ENCODE data around the gene RBP3. TPM values are rescaled to one million over a fixed set of nuclear protein-coding genes. Genes with fewer than 3 reads are reported as not detected.

The RBP3 gene
- total and polyA plus RNA-seq, 2 of the 4 experiments (the other 2 are of a cell fraction) = not detected

GRCh38 chr10:47378606-47379444 is 30.7 kb downstream of the RBP3 start:
- BruUV-seq (replicated peaks) = no TSS peak
- DNase-seq = no peak
- Histone ChIP-seq H3K18ac (ENCODE audit: low read depth, low read length) (no peak overlapping the region), H3K4me2 (ENCODE audit: low read depth, low read length) (no peak overlapping the region), H4K8ac (ENCODE audit: low read depth in 2 of 2, low read length in 2 of 2) (no peak overlapping the region), H3K23ac (ENCODE audit: low read depth, low read length) (no peak overlapping the region), H2AFZ (replicated peaks; ENCODE audit: low read length, poor library complexity) (no peak overlapping the region), H3K4ac (ENCODE audit: low read depth, low read length) (no peak overlapping the region), H3K4me3 (ENCODE audit: insufficient read depth, low read depth, low read length) (no peak overlapping the region), H2AK5ac (ENCODE audit: low read depth, low read length) (no peak overlapping the region), H3K79me1 (ENCODE audit: low read depth in 1 of 2, low read length in 2 of 2) (no peaks in the 10 kb centered on the region), H2AK9ac (replicated peaks; ENCODE audit: low read depth, low read length, poor library complexity) (no peak overlapping the region), H3K9ac (ENCODE audit: low read depth, low read length) (no peak overlapping the region), H2BK15ac (ENCODE audit: low read depth, low read length) (no peak overlapping the region), H4K20me1 (ENCODE audit: insufficient read depth, low read length) (no peaks in the 10 kb centered on the region), H3K14ac (replicated peaks; ENCODE audit: low read depth, low read length) (no peak overlapping the region), H3K9me1 (ENCODE audit: insufficient read depth, low read length) (no peaks in the 10 kb centered on the region), H3K4me1 (ENCODE audit: control insufficient read depth, insufficient read depth, low read length) (peaks cover 4% of the 10 kb centered on the region; the same call in 1 of the 2 replicates), H2BK5ac (ENCODE audit: low read depth, low read length, poor library complexity, severe bottlenecking) (no peak overlapping the region), H3K36me3 (ENCODE audit: control insufficient read depth, insufficient read depth, low read length) (no peaks in the 10 kb centered on the region), H3K56ac (ENCODE audit: extremely low read depth, insufficient read depth, low read length) (no peak overlapping the region), H2BK120ac (ENCODE audit: low read depth, low read length) (no peak overlapping the region), H4K91ac (ENCODE audit: insufficient read depth, low read depth, low read length) (no peak overlapping the region), H3K9me3 (ENCODE audit: control insufficient read depth, insufficient read depth, low read length) (no peaks in the 10 kb centered on the region), H3K27ac (ENCODE audit: insufficient read depth, low read length) (no peak overlapping the region), H2BK20ac (ENCODE audit: low read depth, low read length) (no peak overlapping the region), H4K5ac (ENCODE audit: low read depth, low read length) (no peak overlapping the region), H3K27me3 (ENCODE audit: control insufficient read depth, insufficient read depth, low read length) (peaks cover 68% of the 10 kb centered on the region)
- no peak for ATAC-seq (ENCODE audit: low read depth)
- intact Hi-C loops (cut with micrococcal nuclease) (no loop called here), in situ Hi-C loops (cut with MboI; ENCODE audit: low sequenced_read_pairs) (no loop called here), dilution Hi-C loops (cut with HindIII; ENCODE audit: low sequenced_read_pairs, unreplicated experiment) (no loop called here)
- TF ChIP-seq FOS (IDR thresholded peaks at IDR 0.05; ENCODE audit: low read depth, low read length) (no peak), NFE2L2 (IDR thresholded peaks at IDR 0.05; ENCODE audit: low read depth, low read length) (no peak), RAD21 (IDR thresholded peaks at IDR 0.05; ENCODE audit: low read length) (no peak), BHLHE40 (IDR thresholded peaks at IDR 0.05; ENCODE audit: low read depth, low read length) (no peak), SMC3 (IDR thresholded peaks at IDR 0.05; ENCODE audit: low read depth, low read length) (no peak), POLR2A (IDR thresholded peaks at IDR 0.05; ENCODE audit: low read depth, low read length) (no peak), CEBPB (IDR thresholded peaks at IDR 0.05; ENCODE audit: low read depth, low read length) (no peak), RFX5 (IDR thresholded peaks at IDR 0.05; ENCODE audit: low read depth, low read length) (no peak), CHD1 (IDR thresholded peaks at IDR 0.05; ENCODE audit: low read depth, low read length) (no peak), CTCF (conservative IDR thresholded peaks at IDR 0.05; ENCODE audit: low read depth, low read length) (no peak), MAFK (IDR thresholded peaks at IDR 0.05; ENCODE audit: low read depth, low read length) (no peak), ELK1 (IDR thresholded peaks at IDR 0.05; ENCODE audit: borderline replicate concordance, low read depth, low read length) (no peak)
- POLR2A ChIA-PET (ENCODE audit: unreplicated experiment) = no interaction called here
- WGBS, 2 experiments (ENCODE audit: extremely low coverage in 2 of 2, insufficient read length in 1 of 2) = 84% methylated on average over 10 of the region's 15 CpGs; no CpG with 5 or more reads in 1 of the 2 experiments
- CTCF ChIA-PET = interaction anchor here (0.8 kb wide), 1 partner anchor 59 kb away, joined by 3 read pairs; no protein-coding TSS in a partner anchor

All from IMR-90 (cell line).